HG02588 (cell line): ENCODE measurements around the gene SIL1.
"Not testable (repeated sequence)": the region's sequence is repeated elsewhere in the genome, so short reads cannot be mapped to it uniquely, and the experiment has no call there.

Source experiments
- ATAC-seq: cut with Tn5 transposase; IDR thresholded peaks from one replicate; pipeline ENCODE4 v1.9.1; 2021; ENCODE audit warnings: mild to moderate bottlenecking, moderate library complexity; ENCODE audit not compliant: unreplicated experiment

The SIL1 gene

GRCh38 chr5:139076111-139076510, 122.1 kb downstream of the SIL1 start:
- no peak for ATAC-seq

GRCh38 chr5:139075066-139076050, 122.8 kb downstream of the SIL1 start:
- no peak for ATAC-seq

- not testable (repeated sequence) for ATAC-seq
Measured at GRCh38 chr5:139073956-139074355, 124.2 kb downstream of the SIL1 start.

GRCh38 chr5:139068494-139069151, 129.5 kb downstream of the SIL1 start:
- ATAC-seq = no peak

GRCh38 chr5:139068060-139068459, 130.1 kb downstream of the SIL1 start:
- no peak for ATAC-seq

- no peak for ATAC-seq
Measured at GRCh38 chr5:139065306-139065705, 132.9 kb downstream of the SIL1 start.

GRCh38 chr5:139064613-139065012, 133.6 kb downstream of the SIL1 start:
- no peak for ATAC-seq

- ATAC-seq = no peak
Measured at GRCh38 chr5:139063664-139064054, 134.5 kb downstream of the SIL1 start.

GRCh38 chr5:139062910-139063663, 135.1 kb downstream of the SIL1 start:
- ATAC-seq = no peak

GRCh38 chr5:139061856-139062255, 136.3 kb downstream of the SIL1 start:
- no peak for ATAC-seq

- no peak for ATAC-seq
Measured at GRCh38 chr5:139061274-139061673, 136.9 kb downstream of the SIL1 start.

- no peak for ATAC-seq
Measured at GRCh38 chr5:139058121-139058520, 140.0 kb downstream of the SIL1 start.

- ATAC-seq = not testable (repeated sequence)
Measured at GRCh38 chr5:139057045-139057939, 140.9 kb downstream of the SIL1 start.

- no peak for ATAC-seq
Measured at GRCh38 chr5:139052975-139053374, 145.2 kb downstream of the SIL1 start.

GRCh38 chr5:139051392-139051791, 146.8 kb downstream of the SIL1 start:
- no peak for ATAC-seq

GRCh38 chr5:139050432-139050831, 147.7 kb downstream of the SIL1 start:
- no peak for ATAC-seq

GRCh38 chr5:139049780-139050179, 148.4 kb downstream of the SIL1 start:
- no peak for ATAC-seq

- ATAC-seq = no peak
Measured at GRCh38 chr5:139046551-139046950, 151.6 kb downstream of the SIL1 start.

GRCh38 chr5:139043157-139043905, 154.8 kb downstream of the SIL1 start:
- ATAC-seq = no peak

- no peak for ATAC-seq
Measured at GRCh38 chr5:139040081-139040480, 158.1 kb downstream of the SIL1 start.
